SK-N-MC (cell line): ENCODE results near the gene ST8SIA4.

Experiments used
- EZH2 ChIP-seq: fragments of 200-600 bp; sonication (generic); IDR thresholded peaks from one replicate; pipeline ENCODE4 v1.6.1; 2017; ENCODE audit warnings: antibody characterized with exemption
- FOXP2 ChIP-seq: optimal IDR thresholded peaks from 2 replicates; pipeline ENCODE3; 2011; ENCODE audit warnings: mild to moderate bottlenecking, moderate library complexity; ENCODE audit not compliant: insufficient read depth; ENCODE audit errors: extremely low read length, control extremely low read depth
- POLR2AphosphoS5 ChIP-seq: IDR thresholded peaks from 2 replicates; pipeline ENCODE4 v1.6.1; 2012; ENCODE audit warnings: mild to moderate bottlenecking, low read depth, low read length, borderline replicate concordance

GRCh38 chr5:100823812-100824211 lies 79.3 kb downstream of the ST8SIA4 start:
- TF ChIP-seq EZH2 = no peak
- TF ChIP-seq POLR2AphosphoS5 = no peak
- TF ChIP-seq FOXP2 = no peak
